ENCODE data around the gene FLVCR2.

Gene FLVCR2

GRCh38 chr14:75673345-75674035, 95.1 kb downstream of the FLVCR2 start:
- Histone ChIP-seq H3K9me3 (ENCODE audit: control insufficient read depth, low read length) (no peaks in the 10 kb centered on the region), H3K9ac (no peak overlapping the region), H3K4me3 (ENCODE audit: low read depth, low read length) (no peak overlapping the region), H2AFZ (no peak overlapping the region), H3K4me1 (no peaks in the 10 kb centered on the region), H3K27me3 (ENCODE audit: control insufficient read depth, insufficient read depth, low read length) (no peaks in the 10 kb centered on the region), H3K4me2 (ENCODE audit: low read length) (no peak overlapping the region), H3K79me2 (peaks cover 5% of the 10 kb centered on the region), H3K27ac (no peak overlapping the region), H3K36me3 (ENCODE audit: control insufficient read depth, insufficient read depth, low read length) (no peaks in the 10 kb centered on the region)
- TF ChIP-seq, protein P1, sequence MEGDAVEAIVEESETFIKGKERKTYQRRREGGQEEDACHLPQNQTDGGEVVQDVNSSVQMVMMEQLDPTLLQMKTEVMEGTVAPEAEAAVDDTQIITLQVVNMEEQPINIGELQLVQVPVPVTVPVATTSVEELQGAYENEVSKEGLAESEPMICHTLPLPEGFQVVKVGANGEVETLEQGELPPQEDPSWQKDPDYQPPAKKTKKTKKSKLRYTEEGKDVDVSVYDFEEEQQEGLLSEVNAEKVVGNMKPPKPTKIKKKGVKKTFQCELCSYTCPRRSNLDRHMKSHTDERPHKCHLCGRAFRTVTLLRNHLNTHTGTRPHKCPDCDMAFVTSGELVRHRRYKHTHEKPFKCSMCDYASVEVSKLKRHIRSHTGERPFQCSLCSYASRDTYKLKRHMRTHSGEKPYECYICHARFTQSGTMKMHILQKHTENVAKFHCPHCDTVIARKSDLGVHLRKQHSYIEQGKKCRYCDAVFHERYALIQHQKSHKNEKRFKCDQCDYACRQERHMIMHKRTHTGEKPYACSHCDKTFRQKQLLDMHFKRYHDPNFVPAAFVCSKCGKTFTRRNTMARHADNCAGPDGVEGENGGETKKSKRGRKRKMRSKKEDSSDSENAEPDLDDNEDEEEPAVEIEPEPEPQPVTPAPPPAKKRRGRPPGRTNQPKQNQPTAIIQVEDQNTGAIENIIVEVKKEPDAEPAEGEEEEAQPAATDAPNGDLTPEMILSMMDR (IDR thresholded peaks at IDR 0.05): no peak

DNA sequence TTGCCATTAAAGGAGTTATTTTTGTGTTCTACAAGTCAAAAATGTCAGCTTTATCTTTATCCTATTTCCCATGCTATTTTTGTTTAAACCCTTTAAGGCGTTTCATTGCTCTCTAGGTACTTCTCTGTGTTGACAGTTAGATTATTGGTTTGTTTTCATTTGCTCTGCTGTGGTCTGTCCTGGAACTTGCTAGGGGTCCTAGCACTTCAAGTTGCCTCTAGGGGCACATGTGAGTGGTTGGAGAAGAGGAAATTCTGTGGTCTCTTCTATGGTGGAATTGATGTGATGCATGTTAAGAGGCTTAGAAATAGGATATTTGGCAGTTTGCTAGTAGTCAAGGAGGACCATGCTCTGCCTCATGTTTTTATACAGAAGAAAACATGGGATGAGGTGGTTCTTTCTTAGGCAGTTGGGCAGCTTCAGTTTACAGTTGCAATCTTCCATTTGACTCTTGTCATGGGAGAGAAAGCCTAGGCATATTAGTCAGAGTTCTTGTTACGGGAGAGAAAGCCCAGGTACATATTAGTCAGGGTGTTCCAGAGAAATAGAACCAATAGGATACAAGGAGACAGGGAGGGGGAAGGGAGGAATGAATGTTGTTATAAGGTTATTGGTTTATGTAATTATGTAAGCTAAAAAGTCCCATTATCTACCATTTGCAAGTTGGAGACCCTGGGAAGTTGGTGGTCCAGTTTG, 97.0 kb downstream of the FLVCR2 start:
- H3K4me3 ChIP-seq (ENCODE audit: low read depth, low read length): no peak overlapping the region
- no peak overlapping the region for H3K4me2 ChIP-seq (ENCODE audit: low read length)
- no peaks in the 10 kb centered on the region for H3K9me3 ChIP-seq (ENCODE audit: control insufficient read depth, low read length)
- no peaks in the 10 kb centered on the region for H3K4me1 ChIP-seq
- H3K36me3 ChIP-seq (ENCODE audit: control insufficient read depth, insufficient read depth, low read length): no peaks in the 10 kb centered on the region
- no peaks in the 10 kb centered on the region for H3K27me3 ChIP-seq (ENCODE audit: control insufficient read depth, insufficient read depth, low read length)
- H3K9ac ChIP-seq: no peak overlapping the region
- peaks cover 5% of the 10 kb centered on the region for H3K79me2 ChIP-seq
- TF ChIP-seq, protein P1 (IDR thresholded peaks at IDR 0.05): no peak
- H3K27ac ChIP-seq: no peak overlapping the region
- H2AFZ ChIP-seq: no peak overlapping the region

GRCh38 chr14:75685910-75686309, 107.5 kb downstream of the FLVCR2 start:
- TF ChIP-seq, protein P1 (IDR thresholded peaks at IDR 0.05): no peak
- no peak overlapping the region for H3K27ac ChIP-seq

GRCh38 chr14:75689012-75689411, 110.6 kb downstream of the FLVCR2 start:
- Histone ChIP-seq H3K79me2 (no peaks in the 10 kb centered on the region), H3K9me3 (ENCODE audit: control insufficient read depth, low read length) (no peaks in the 10 kb centered on the region), H2AFZ (no peak overlapping the region), H3K36me3 (ENCODE audit: control insufficient read depth, insufficient read depth, low read length) (no peaks in the 10 kb centered on the region), H3K4me1 (no peaks in the 10 kb centered on the region), H3K27me3 (ENCODE audit: control insufficient read depth, insufficient read depth, low read length) (no peaks in the 10 kb centered on the region), H3K9ac (no peak overlapping the region), H3K4me2 (ENCODE audit: low read length) (no peak overlapping the region), H3K27ac (no peak overlapping the region), H3K4me3 (ENCODE audit: low read depth, low read length) (no peak overlapping the region)
- TF ChIP-seq, protein P1 (IDR thresholded peaks at IDR 0.05): no peak

More at GRCh38 chr14:75685910-75686309, 107.5 kb downstream of the FLVCR2 start:
- no peak overlapping the region for H3K9ac ChIP-seq
- H3K36me3 ChIP-seq (ENCODE audit: control insufficient read depth, insufficient read depth, low read length): no peaks in the 10 kb centered on the region
- no peak overlapping the region for H3K4me2 ChIP-seq (ENCODE audit: low read length)
- no peaks in the 10 kb centered on the region for H3K4me1 ChIP-seq
- no peaks in the 10 kb centered on the region for H3K27me3 ChIP-seq (ENCODE audit: control insufficient read depth, insufficient read depth, low read length)
- no peak overlapping the region for H2AFZ ChIP-seq
- H3K4me3 ChIP-seq (ENCODE audit: low read depth, low read length): no peak overlapping the region
- H3K79me2 ChIP-seq: no peaks in the 10 kb centered on the region
- H3K9me3 ChIP-seq (ENCODE audit: control insufficient read depth, low read length): no peaks in the 10 kb centered on the region

Measured in parathyroid adenoma (tissue), 2 donors.